Measurements from ENCODE around the gene ANXA3. TPM values are rescaled to one million over a fixed set of nuclear protein-coding genes. Genes with fewer than 3 reads are reported as not detected.

Gene ANXA3
- total RNA-seq, 1 experiment from 2014 or later: 0.86 TPM

DNA sequence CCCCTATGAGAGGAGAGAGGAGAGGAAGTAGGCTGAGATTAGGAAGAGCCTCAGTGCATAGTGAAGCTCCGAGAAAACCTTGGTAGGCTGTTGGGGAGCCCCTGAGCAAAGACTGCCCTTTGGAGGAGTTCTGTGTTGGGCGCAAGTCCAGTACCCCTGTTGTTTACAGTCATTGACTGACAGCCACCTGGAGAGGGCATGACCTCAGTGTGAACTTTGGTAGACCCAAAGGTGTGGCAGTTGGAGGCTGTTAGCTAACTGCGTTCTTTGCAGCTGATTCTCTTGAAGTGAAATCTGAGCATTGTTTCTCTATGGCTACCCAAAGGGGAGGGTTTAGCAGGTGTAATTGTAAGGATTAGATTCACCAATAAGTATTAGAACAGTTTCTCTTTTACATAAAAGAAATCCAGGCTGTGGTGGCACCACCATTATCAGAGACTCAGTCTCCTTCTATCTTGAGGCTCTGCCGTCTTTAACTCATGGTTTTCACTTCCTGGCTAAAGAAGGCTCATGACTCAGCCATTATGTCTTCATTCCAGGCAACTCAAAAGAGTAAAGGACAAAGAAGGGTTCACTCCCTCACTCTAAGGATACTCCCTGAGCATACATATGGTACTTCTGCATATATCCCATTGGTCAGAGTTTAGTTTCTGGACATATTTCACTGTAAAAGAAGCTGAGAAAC lies 33.4 kb downstream of the ANXA3 start:
- DNase-seq (ENCODE audit: low spot score): no peak
- peaks cover 8% of the 10 kb centered on the region for H3K4me1 ChIP-seq (ENCODE audit: insufficient read depth, low read length, poor library complexity, severe bottlenecking)
- H3K4me3 ChIP-seq (ENCODE audit: low read depth, low read length, poor library complexity, severe bottlenecking): no peak overlapping the region
- no peak overlapping the region for H3K27ac ChIP-seq (ENCODE audit: low read depth, low read length, poor library complexity, severe bottlenecking)
- no TSS peak for BruUV-seq (replicated peaks)
- ChIA-PET POLR2A (ENCODE audit: low non-redundant PET) (no interaction called here), CTCF (no interaction called here)
- no peaks in the 10 kb centered on the region for H3K9me3 ChIP-seq (ENCODE audit: low read depth, low read length, poor library complexity, severe bottlenecking)
- H3K36me3 ChIP-seq (ENCODE audit: insufficient read depth, low read length, poor library complexity, severe bottlenecking): no peaks in the 10 kb centered on the region
- no peaks in the 10 kb centered on the region for H3K27me3 ChIP-seq (replicated peaks; ENCODE audit: insufficient read depth, low read depth, low read length, poor library complexity)
- intact Hi-C loops (cut with micrococcal nuclease; ENCODE audit: unreplicated experiment): no loop called here
- no peak for TF ChIP-seq CTCF (conservative IDR thresholded peaks at IDR 0.05; ENCODE audit: low read depth, low read length)

DNA sequence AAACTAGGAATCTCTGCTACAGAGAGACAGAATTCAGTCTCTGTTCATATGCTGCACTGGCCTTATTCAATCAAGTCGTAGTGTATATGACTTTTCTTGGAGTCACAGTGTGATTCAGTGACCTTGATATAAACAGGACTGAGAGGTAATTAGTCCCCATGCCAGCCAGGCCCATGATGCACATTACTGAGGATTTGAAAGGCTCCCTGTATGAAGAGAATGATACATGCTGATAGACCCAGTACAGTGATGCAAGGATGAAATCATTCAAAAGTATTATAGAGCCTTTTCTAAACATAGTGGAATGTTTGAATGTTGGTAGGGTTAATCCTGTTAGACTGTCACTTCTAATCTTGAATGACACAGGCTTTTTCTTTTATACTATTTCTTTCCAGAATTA lies 34.1 kb downstream of the ANXA3 start:
- H3K27me3 ChIP-seq (replicated peaks; ENCODE audit: insufficient read depth, low read depth, low read length, poor library complexity): no peaks in the 10 kb centered on the region
- H3K4me1 ChIP-seq (ENCODE audit: insufficient read depth, low read length, poor library complexity, severe bottlenecking): peaks cover 8% of the 10 kb centered on the region
- peak; percentile 45 for DNase-seq (ENCODE audit: low spot score)
- intact Hi-C loops (cut with micrococcal nuclease; ENCODE audit: unreplicated experiment): no loop called here
- BruUV-seq (replicated peaks): no TSS peak
- CTCF ChIA-PET: no interaction called here
- H3K4me3 ChIP-seq (ENCODE audit: low read depth, low read length, poor library complexity, severe bottlenecking): no peak overlapping the region
- H3K27ac ChIP-seq (ENCODE audit: low read depth, low read length, poor library complexity, severe bottlenecking): no peak overlapping the region
- TF ChIP-seq EZH2 (IDR thresholded peaks at IDR 0.05; ENCODE audit: borderline replicate concordance, low read depth, low read length, poor library complexity, severe bottlenecking) (no peak), CTCF (conservative IDR thresholded peaks at IDR 0.05; ENCODE audit: low read depth, low read length) (no peak)
- H3K9me3 ChIP-seq (ENCODE audit: low read depth, low read length, poor library complexity, severe bottlenecking): no peaks in the 10 kb centered on the region
- no peaks in the 10 kb centered on the region for H3K36me3 ChIP-seq (ENCODE audit: insufficient read depth, low read length, poor library complexity, severe bottlenecking)
- POLR2A ChIA-PET (ENCODE audit: low non-redundant PET): no interaction called here

DNA sequence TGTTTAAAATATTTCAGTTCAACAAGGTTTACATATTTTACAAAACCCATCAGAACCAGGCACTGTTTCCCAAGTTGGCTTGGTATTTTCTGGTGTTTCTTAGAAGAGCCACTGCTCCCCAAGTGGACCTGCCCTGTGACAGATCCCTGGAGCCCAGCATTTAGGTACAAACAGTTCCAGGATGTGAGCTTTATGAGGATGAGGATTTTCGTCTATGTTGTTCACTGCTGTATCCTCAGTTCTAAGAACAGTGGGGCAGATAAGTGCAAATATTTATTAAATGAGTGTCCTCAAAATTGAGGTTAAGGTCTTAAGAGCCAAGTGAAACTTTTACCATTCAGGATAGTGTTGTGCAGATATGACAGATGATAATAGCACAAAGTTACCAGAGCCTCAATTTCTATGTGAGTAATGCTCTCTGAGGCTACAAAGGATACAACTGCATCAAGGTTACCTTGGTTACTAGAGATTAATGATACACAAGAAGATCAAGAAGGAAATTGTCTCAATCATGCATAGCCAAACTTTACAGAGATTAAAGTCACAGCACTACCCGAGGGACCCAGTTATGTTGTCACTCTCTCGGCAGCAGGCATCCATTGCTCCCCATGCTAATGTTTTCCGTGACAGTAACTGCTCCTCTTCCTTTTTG lies 37.5 kb downstream of the ANXA3 start:
- H3K36me3 ChIP-seq (ENCODE audit: insufficient read depth, low read length, poor library complexity, severe bottlenecking): no peaks in the 10 kb centered on the region

More for the DNA sequence above, 37.5 kb downstream of the ANXA3 start:
- intact Hi-C loops (cut with micrococcal nuclease; ENCODE audit: unreplicated experiment): no loop called here
- Histone ChIP-seq H3K9me3 (ENCODE audit: low read depth, low read length, poor library complexity, severe bottlenecking) (no peaks in the 10 kb centered on the region), H3K4me3 (ENCODE audit: low read depth, low read length, poor library complexity, severe bottlenecking) (no peak overlapping the region), H3K4me1 (ENCODE audit: insufficient read depth, low read length, poor library complexity, severe bottlenecking) (peaks cover 8% of the 10 kb centered on the region), H3K27me3 (replicated peaks; ENCODE audit: insufficient read depth, low read depth, low read length, poor library complexity) (no peaks in the 10 kb centered on the region), H3K27ac (ENCODE audit: low read depth, low read length, poor library complexity, severe bottlenecking) (no peak overlapping the region)
- POLR2A ChIA-PET (ENCODE audit: low non-redundant PET): interaction anchor here (0.6 kb wide), 1 partner anchor 30 kb away, joined by 3 read pairs; no protein-coding TSS in a partner anchor
- BruUV-seq (replicated peaks): no TSS peak
- CTCF ChIA-PET: no interaction called here
- TF ChIP-seq CTCF (conservative IDR thresholded peaks at IDR 0.05; ENCODE audit: low read depth, low read length) (no peak), EZH2 (IDR thresholded peaks at IDR 0.05; ENCODE audit: borderline replicate concordance, low read depth, low read length, poor library complexity, severe bottlenecking) (no peak)
- peak; percentile 6 for DNase-seq (ENCODE audit: low spot score)

Measured in A673 (cell line).